NCI-H2227 (cell line): ENCODE results near the gene DRGX.

Source experiments
- DNase-seq: peaks from one replicate; lab custom pipeline; 2025; ENCODE audit not compliant: unreplicated experiment; lab: John Stamatoyannopoulos, UW

DRGX gene

GRCh38 chr10:49349390-49349789 lies 46.5 kb downstream of the DRGX start:
- no peak for DNase-seq

- DNase-seq: no peak
These were observed 47.3 kb downstream of the DRGX start for GRCh38 chr10:49348593-49348992.

- DNase-seq: no peak
These were observed 48.1 kb downstream of the DRGX start for GRCh38 chr10:49347827-49348226.

GRCh38 chr10:49347342-49347741 lies 48.5 kb downstream of the DRGX start:
- no peak for DNase-seq

- DNase-seq: no peak
These were observed 51.0 kb downstream of the DRGX start for GRCh38 chr10:49344840-49345239.

- DNase-seq: no peak
These were observed 57.3 kb downstream of the DRGX start for GRCh38 chr10:49338604-49339003.

GRCh38 chr10:49335364-49335972 lies 60.4 kb downstream of the DRGX start:
- DNase-seq: no peak

GRCh38 chr10:49334964-49335363 lies 60.9 kb downstream of the DRGX start:
- no peak for DNase-seq

GRCh38 chr10:49333192-49333591 lies 62.7 kb downstream of the DRGX start:
- no peak for DNase-seq

- DNase-seq: no peak
These were observed 63.1 kb downstream of the DRGX start for GRCh38 chr10:49332768-49333167.

GRCh38 chr10:49332333-49332732 lies 63.6 kb downstream of the DRGX start:
- DNase-seq: no peak

- no peak for DNase-seq
These were observed 64.5 kb downstream of the DRGX start for GRCh38 chr10:49331431-49331830.

- no peak for DNase-seq
These were observed 65.7 kb downstream of the DRGX start for GRCh38 chr10:49330127-49330665.

GRCh38 chr10:49329146-49329505 lies 66.8 kb downstream of the DRGX start:
- DNase-seq: no peak

GRCh38 chr10:49328401-49329145 lies 67.3 kb downstream of the DRGX start:
- DNase-seq: no peak

- DNase-seq: no peak
These were observed 68.7 kb downstream of the DRGX start for GRCh38 chr10:49327036-49327813.

GRCh38 chr10:49325916-49326783 lies 69.7 kb downstream of the DRGX start:
- DNase-seq: no peak

GRCh38 chr10:49325131-49325915 lies 70.6 kb downstream of the DRGX start:
- no peak for DNase-seq

- no peak for DNase-seq
These were observed 71.2 kb downstream of the DRGX start for GRCh38 chr10:49324711-49325110.

- no peak for DNase-seq
These were observed 72.0 kb downstream of the DRGX start for GRCh38 chr10:49323896-49324270.
